Motor neuron (in vitro differentiated cells): ENCODE measurements around the gene SPESP1. TPM values are rescaled to one million over a fixed set of nuclear protein-coding genes. Genes with fewer than 3 reads are reported as not detected.
"Not testable (repeated sequence)": the region's sequence is repeated elsewhere in the genome, so short reads cannot be mapped to it uniquely, and the experiment has no call there.

ENCODE experiments used
- ATAC-seq, 8 experiments: fragments of 200-7000 bp; cut with Tn5 transposase; replicated peaks in 6 of 8; 2 replicates each; pipeline ENCODE4 v1.8.0; 2021; ENCODE audit warnings: mild to moderate bottlenecking in 8 of 8, moderate library complexity in 8 of 8
- H3K27ac ChIP-seq, 2 donors: fragments of 250-450 bp; sonication (Bioruptor Pico); 2 replicates each; pipeline ENCODE4 v1.9.0; 2021; ENCODE audit warnings: antibody characterized with exemption in 2 of 2, mild to moderate bottlenecking in 2 of 2, moderate library complexity in 1 of 2
- H3K4me1 ChIP-seq, 2 donors: fragments of 250-450 bp; sonication (Bioruptor Pico); replicated peaks in 1 of 2; 2 replicates each; pipeline ENCODE4 v1.6.1; 2021; ENCODE audit warnings: antibody characterized with exemption in 2 of 2, mild to moderate bottlenecking in 2 of 2, moderate library complexity in 1 of 2
- H3K4me3 ChIP-seq, 5 donors: fragments of 250-450 bp; sonication (Bioruptor Pico); 2 replicates each; pipeline ENCODE4 v1.9.0; 2021; ENCODE audit warnings: antibody characterized with exemption in 5 of 5, mild to moderate bottlenecking in 5 of 5, moderate library complexity in 4 of 5
- WGBS, 10 experiments: fragments of 450-650 bp; shearing (Covaris generic); methylation state at CpG; one replicate each; pipeline ENCODE4 v1.0.0; 2022; 5-methylcytosine and 5-hydroxymethylcytosine counted together
- in situ Hi-C, 9 experiments: fragments of 400-800 bp; cut with MboI; loops; one replicate each; pipeline ENCODE4 v1.15.0; 2021; ENCODE audit warnings: low sequenced_read_pairs in 9 of 9, low pct_unique_long_range_greater_than_20kb in 2 of 9; ENCODE audit not compliant: unreplicated experiment in 9 of 9
- total RNA-seq, 8 experiments: library from RNA; unstranded; fragments of 300-600 nt; gene quantifications; 2 replicates each; pipeline versions ENCODE4 v1.2.3 to v1.2.4, GENCODE V29; 2022

Gene SPESP1
- total RNA-seq, 8 experiments from 2014 or later = 0.11 to 24.6 (median 0.21) TPM; not detected in 3

GRCh38 chr15:68921926-68922325, 8.4 kb upstream of the SPESP1 start:
- ATAC-seq = no peak
- Histone ChIP-seq H3K27ac (no peak overlapping the region), H3K4me1 (peaks cover 3% of the 10 kb centered on the region in 2 donors), H3K4me3 (no peak overlapping the region)
- in situ Hi-C loops = no loop called here
- WGBS, 10 experiments = 0% methylated on average over 1 of the region's 1 CpG; no CpG with 5 or more reads in 3 of the 10 experiments

- H3K4me3 ChIP-seq = no peak overlapping the region
- ATAC-seq = peak; percentile 98 to 100 (median 99)
- no peak overlapping the region for H3K27ac ChIP-seq
- peaks cover 3% of the 10 kb centered on the region in 2 donors for H3K4me1 ChIP-seq
- WGBS, 10 experiments = 0 to 10% (median 0%) methylated on average over 1 to 3 of the region's 8 CpGs; no CpG with 5 or more reads in 1 of the 10 experiments
- in situ Hi-C loops = no loop called here
Observed at GRCh38 chr15:68924866-68925560, 5.3 kb upstream of the SPESP1 start.

- ATAC-seq = no peak
- H3K27ac ChIP-seq = no peak overlapping the region
- H3K4me1 ChIP-seq = no peaks in the 10 kb centered on the region
- WGBS, 10 experiments = 65 to 96% (median 92%) methylated on average over 2 to 6 of the region's 6 CpGs
- no peak overlapping the region for H3K4me3 ChIP-seq
- in situ Hi-C loops = no loop called here
Observed at GRCh38 chr15:68933001-68933400, 2.7 kb downstream of the SPESP1 start.

GRCh38 chr15:68934341-68934740, 4.0 kb downstream of the SPESP1 start:
- Histone ChIP-seq H3K4me1 (no peaks in the 10 kb centered on the region), H3K27ac (no peak overlapping the region), H3K4me3 (no peak overlapping the region)
- in situ Hi-C loops = no loop called here
- ATAC-seq = no peak

GRCh38 chr15:68935400-68935937, 5.1 kb downstream of the SPESP1 start:
- 17 to 100% (median 97%) methylated on average over 1 to 2 of the region's 2 CpGs for WGBS, 10 experiments
- H3K4me3 ChIP-seq = no peak overlapping the region
- no peaks in the 10 kb centered on the region for H3K4me1 ChIP-seq
- no peak for ATAC-seq
- H3K27ac ChIP-seq = no peak overlapping the region
- in situ Hi-C loops = no loop called here

- 33 to 100% (median 44%) methylated on average over 1 of the region's 1 CpG; no CpG with 5 or more reads in 1 of the 10 experiments for WGBS, 10 experiments
- ATAC-seq = peak in 1 of 8 experiments; percentile 38
- no peak overlapping the region for H3K4me3 ChIP-seq
- no peaks in the 10 kb centered on the region for H3K4me1 ChIP-seq
- H3K27ac ChIP-seq = no peak overlapping the region
- in situ Hi-C loops = no loop called here
Observed at GRCh38 chr15:68939501-68939900, 9.2 kb downstream of the SPESP1 start.

- Histone ChIP-seq H3K27ac (no peak overlapping the region), H3K4me3 (no peak overlapping the region), H3K4me1 (no peaks in the 10 kb centered on the region)
- ATAC-seq = no peak
- 64 to 100% (median 87%) methylated on average over 1 to 4 of the region's 4 CpGs; no CpG with 5 or more reads in 1 of the 10 experiments for WGBS, 10 experiments
- in situ Hi-C loops = no loop called here
Observed at GRCh38 chr15:68951813-68952212, 21.5 kb downstream of the SPESP1 start.

DNA sequence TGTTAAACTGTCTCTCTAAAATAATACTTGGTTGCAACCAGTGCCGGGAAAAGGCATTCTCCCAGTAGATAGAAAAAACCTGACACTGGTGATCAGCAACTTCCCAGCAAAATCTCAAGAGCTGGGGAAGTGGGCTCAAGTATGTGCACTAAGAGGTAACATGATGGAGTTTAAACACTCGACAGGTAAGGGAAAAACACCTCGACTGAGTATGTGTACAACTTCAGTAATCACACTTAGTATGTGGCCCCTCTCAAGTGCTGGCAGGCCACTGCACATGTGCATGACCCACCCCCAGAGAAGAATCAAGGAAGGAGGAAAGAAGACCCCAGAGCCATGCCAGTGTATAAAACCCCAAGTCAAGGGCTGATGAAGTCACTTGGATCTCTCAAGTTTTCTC, 27.4 kb downstream of the SPESP1 start:
- ATAC-seq = no peak
- Histone ChIP-seq H3K4me1 (no peaks in the 10 kb centered on the region), H3K4me3 (no peak overlapping the region), H3K27ac (no peak overlapping the region)
- in situ Hi-C loops = no loop called here
- 10 to 100% (median 70%) methylated on average over 1 to 3 of the region's 3 CpGs; no CpG with 5 or more reads in 4 of the 10 experiments for WGBS, 10 experiments

DNA sequence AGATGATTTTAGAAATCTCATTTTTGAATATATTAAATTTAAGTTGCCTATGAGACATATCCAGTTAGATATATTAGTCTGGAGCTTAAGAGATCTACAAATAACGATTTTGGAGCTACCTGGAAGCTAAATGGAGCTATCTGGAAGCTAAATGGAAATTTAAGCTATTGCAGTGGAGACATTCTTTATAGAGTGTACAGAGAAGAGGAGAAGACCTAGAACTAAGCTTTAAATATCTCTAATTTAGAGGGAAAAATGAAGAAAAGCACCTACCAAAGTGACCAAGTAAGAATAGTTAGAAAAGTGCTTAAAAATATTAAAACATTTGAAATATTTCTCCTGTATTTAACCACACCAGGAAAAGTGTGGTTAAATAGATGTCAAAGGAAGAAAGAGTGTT, 28.3 kb downstream of the SPESP1 start:
- 0 to 100% (median 47%) methylated on average over 1 of the region's 1 CpG; no CpG with 5 or more reads in 2 of the 10 experiments for WGBS, 10 experiments
- in situ Hi-C loops = no loop called here
- Histone ChIP-seq H3K27ac (no peak overlapping the region), H3K4me3 (no peak overlapping the region), H3K4me1 (no peaks in the 10 kb centered on the region)
- no peak for ATAC-seq

DNA sequence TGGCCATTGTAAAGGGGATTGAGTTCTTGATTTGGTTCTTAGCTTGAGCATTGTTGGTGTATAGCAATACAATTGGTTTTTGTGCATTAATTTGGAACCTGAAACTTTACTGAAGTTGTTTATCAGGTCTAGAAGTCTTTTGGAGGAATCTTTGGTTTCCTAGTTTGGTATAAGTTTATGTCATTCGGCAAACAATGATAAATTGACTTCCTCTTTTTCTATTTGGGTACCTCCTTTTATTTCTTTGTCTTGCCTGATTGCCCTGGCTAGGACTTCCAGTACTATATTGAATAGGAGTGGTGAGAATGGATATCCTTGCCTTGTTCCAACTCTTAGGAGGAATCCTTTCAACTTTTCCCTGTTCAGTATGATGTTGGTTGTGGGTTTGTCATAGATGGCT, 32.1 kb downstream of the SPESP1 start:
- Histone ChIP-seq H3K4me3 (no peak overlapping the region), H3K27ac (no peak overlapping the region), H3K4me1 (no peaks in the 10 kb centered on the region)
- WGBS, 10 experiments = 0 to 100% (median 67%) methylated on average over 1 of the region's 1 CpG; no CpG with 5 or more reads in 3 of the 10 experiments
- in situ Hi-C loops = no loop called here
- ATAC-seq = no peak

DNA sequence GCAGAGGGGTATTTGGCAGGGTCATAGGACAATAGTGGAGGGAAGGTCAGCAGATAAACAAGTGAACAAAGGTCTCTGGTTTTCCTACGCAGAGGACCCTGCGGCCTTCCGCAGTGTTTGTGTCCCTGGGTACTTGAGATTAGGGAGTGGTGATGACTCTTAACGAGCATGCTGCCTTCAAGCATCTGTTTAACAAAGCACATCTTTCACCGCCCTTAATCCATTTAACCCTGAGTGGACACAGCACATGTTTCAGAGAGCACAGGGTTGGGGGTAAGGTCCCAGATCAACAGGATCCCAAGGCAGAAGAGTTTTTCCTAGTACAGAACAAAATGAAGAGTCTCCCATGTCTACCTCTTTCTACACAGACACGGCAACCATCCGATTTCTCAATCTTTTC, 33.4 kb downstream of the SPESP1 start:
- H3K4me1 ChIP-seq, H3K4me3 ChIP-seq, ATAC-seq, in situ Hi-C loops, H3K27ac ChIP-seq: not testable (repeated sequence)
- WGBS, 10 experiments = 92% methylated on average over 2 of the region's 7 CpGs; no CpG with 5 or more reads in 9 of the 10 experiments

- in situ Hi-C loops = no loop called here
- WGBS, 10 experiments = 13 to 84% (median 77%) methylated on average over 2 to 5 of the region's 5 CpGs; no CpG with 5 or more reads in 1 of the 10 experiments
- no peak for ATAC-seq
- H3K4me3 ChIP-seq = no peak overlapping the region
- H3K27ac ChIP-seq = no peak overlapping the region
- no peaks in the 10 kb centered on the region for H3K4me1 ChIP-seq
Observed at GRCh38 chr15:68966996-68967395, 36.7 kb downstream of the SPESP1 start.

GRCh38 chr15:68967948-68968347, 37.6 kb downstream of the SPESP1 start:
- H3K4me1 ChIP-seq = no peaks in the 10 kb centered on the region
- ATAC-seq = no peak
- H3K4me3 ChIP-seq = no peak overlapping the region
- no peak overlapping the region for H3K27ac ChIP-seq
- in situ Hi-C loops = no loop called here

DNA sequence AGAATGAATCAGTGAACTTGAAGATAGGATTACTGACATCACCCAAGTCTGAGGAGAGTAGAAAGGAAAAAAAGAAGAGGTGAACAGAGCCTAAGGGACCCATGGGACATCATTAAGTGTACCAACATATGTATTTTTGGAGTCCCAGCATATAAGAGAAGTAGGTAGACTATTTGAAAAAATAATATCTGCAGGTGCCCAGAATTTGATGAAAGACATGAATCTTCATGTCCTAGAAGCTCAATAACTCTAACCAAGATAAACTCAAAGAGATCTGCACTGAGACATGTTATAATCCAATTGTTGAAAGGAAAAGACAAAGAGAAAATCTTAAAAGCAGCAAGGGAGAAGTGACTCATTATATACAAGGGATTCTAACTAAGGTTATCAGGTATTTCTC, 39.0 kb downstream of the SPESP1 start:
- H3K4me3 ChIP-seq = no peak overlapping the region
- H3K27ac ChIP-seq = no peak overlapping the region
- no peak for ATAC-seq
- in situ Hi-C loops = no loop called here
- H3K4me1 ChIP-seq = no peaks in the 10 kb centered on the region
